B cell (primary cell): ENCODE data around the gene TFDP3. TPM values are rescaled to one million over a fixed set of nuclear protein-coding genes. Genes with fewer than 3 reads are reported as not detected.

Experiments used
- ATAC-seq: fragments of 200-7000 bp; cut with Tn5 transposase; one replicate; pipeline ENCODE4 v1.10.0; 2021; ENCODE audit warnings: low read depth, mild to moderate bottlenecking, moderate number of reproducible peaks, moderate library complexity
- CTCF ChIA-PET: fragments of 350-600 bp; sonication (Branson Sonifier 250); formaldehyde crosslinking; loops from one replicate; lab custom pipeline; 2021; ENCODE audit warnings: antibody characterized with exemption, inconsistent platforms; lab: Charles Lee
- POLR2A ChIA-PET: fragments of 350-600 bp; sonication (Branson Sonifier 250); formaldehyde crosslinking; loops from one replicate; lab custom pipeline; 2021; ENCODE audit warnings: antibody characterized with exemption; lab: Charles Lee
- DNase-seq: peaks from one replicate; pipeline ENCODE4 v3.0.0; 2013
- H2AFZ ChIP-seq: 2 replicates; pipeline ENCODE4 v1.6.1; 2012; ENCODE audit warnings: mild to moderate bottlenecking, low read depth, low read length; ENCODE audit not compliant: insufficient read depth, poor library complexity, severe bottlenecking
- H3K27ac ChIP-seq, 2 donors: 1 replicate in 1 of 2; 2 replicates in 1 of 2; pipeline ENCODE4 v1.5.1; 2012 to 2013; ENCODE audit warnings: low read length in 2 of 2, mild to moderate bottlenecking in 2 of 2, moderate library complexity in 1 of 2
- H3K27me3 ChIP-seq, 4 experiments: fragments of 200-600 bp in 1 of 4; sonication (generic) in 1 of 4; replicated peaks in 1 of 4; 1 replicate in 2 of 4; 2 replicates in 2 of 4; pipeline versions ENCODE4 v1.6.1 to v1.7.0; 2013 to 2016; ENCODE audit warnings: low read length in 3 of 4, mild to moderate bottlenecking in 2 of 4, mixed read lengths in 1 of 4, moderate library complexity in 1 of 4; ENCODE audit not compliant: insufficient read depth in 4 of 4, control insufficient read depth in 3 of 4; ENCODE audit errors: control extremely low read depth in 1 of 4
- H3K36me3 ChIP-seq, 2 experiments: replicated peaks in 1 of 2; 1 replicate in 1 of 2; 2 replicates in 1 of 2; pipeline versions ENCODE4 v1.6.1 to v1.7.1; 2013; ENCODE audit warnings: low read length in 1 of 2; ENCODE audit not compliant: insufficient read depth in 2 of 2, control insufficient read depth in 1 of 2; ENCODE audit errors: control extremely low read depth in 1 of 2, extremely low read depth in 1 of 2
- H3K4me1 ChIP-seq, 2 donors: fragments of 200-600 bp in 1 of 2; sonication (generic) in 1 of 2; 1 replicate in 1 of 2; 2 replicates in 1 of 2; pipeline versions ENCODE4 v1.5.1 to v1.6.1; 2013 to 2017; ENCODE audit warnings: low read length in 2 of 2; ENCODE audit not compliant: control insufficient read depth in 2 of 2, insufficient read depth in 2 of 2
- H3K4me2 ChIP-seq: replicated peaks from 2 replicates; pipeline ENCODE3; 2012; ENCODE audit warnings: mild to moderate bottlenecking, low read depth, low read length; ENCODE audit not compliant: poor library complexity, severe bottlenecking
- H3K4me3 ChIP-seq, 5 experiments: fragments of 200-600 bp in 1 of 5; sonication (generic) in 1 of 5; 1 replicate in 3 of 5; 2 replicates in 2 of 5; pipeline versions ENCODE4 v1.5.1 to v1.7.0; 2011 to 2016; ENCODE audit warnings: low read length in 4 of 5, mild to moderate bottlenecking in 4 of 5, low read depth in 2 of 5, control low read depth in 1 of 5, moderate library complexity in 1 of 5; ENCODE audit not compliant: insufficient read depth in 1 of 5; ENCODE audit errors: control extremely low read depth in 1 of 5, extremely low read depth in 1 of 5
- H3K79me2 ChIP-seq: fragments of 200-600 bp; sonication (generic); one replicate; pipeline ENCODE4 v1.6.0; 2016; ENCODE audit warnings: low read length; ENCODE audit not compliant: control insufficient read depth, insufficient read depth
- H3K9ac ChIP-seq: fragments of 200-600 bp; sonication (generic); 2 replicates; pipeline ENCODE4 v1.6.1; 2017; ENCODE audit warnings: mild to moderate bottlenecking, low read length, moderate library complexity
- H3K9me3 ChIP-seq, 3 donors: one replicate each; pipeline versions ENCODE4 v1.6.1 to v1.7.1; 2013; ENCODE audit warnings: low read length in 2 of 3; ENCODE audit not compliant: control insufficient read depth in 2 of 3, insufficient read depth in 1 of 3; ENCODE audit errors: control extremely low read depth in 1 of 3
- H4K20me1 ChIP-seq: 2 replicates; pipeline ENCODE4 v1.6.0; 2012; ENCODE audit warnings: mild to moderate bottlenecking, low read length; ENCODE audit not compliant: insufficient read depth, control insufficient read depth, poor library complexity, severe bottlenecking
- H3K27ac Mint-ChIP-seq: one replicate; pipeline ENCODE4 v1.8.0; 2021; ENCODE audit warnings: mixed read lengths
- H3K27me3 Mint-ChIP-seq: one replicate; pipeline ENCODE4 v1.8.0; 2021; ENCODE audit warnings: mixed read lengths
- H3K4me1 Mint-ChIP-seq: one replicate; pipeline ENCODE4 v1.8.0; 2021; ENCODE audit warnings: mixed read lengths
- H3K4me3 Mint-ChIP-seq: one replicate; pipeline ENCODE4 v1.8.0; 2021; ENCODE audit warnings: mixed read lengths
- H3K9me3 Mint-ChIP-seq: one replicate; pipeline ENCODE4 v1.8.0; 2022; ENCODE audit warnings: mixed read lengths; ENCODE audit not compliant: insufficient read depth
- EZH2 ChIP-seq: IDR thresholded peaks from 2 replicates; pipeline ENCODE4 v1.6.1; 2012; ENCODE audit warnings: borderline replicate concordance, low read depth, mild to moderate bottlenecking, moderate library complexity, low read length; ENCODE audit not compliant: insufficient read depth, poor library complexity, severe bottlenecking
- WGBS: methylation state at CpG from one replicate; pipeline ENCODE4 v1.1.5; 2013; ENCODE audit warnings: missing lambda C conversion rate; ENCODE audit not compliant: insufficient coverage; 5-methylcytosine and 5-hydroxymethylcytosine counted together
- intact Hi-C: fragments of 100-400 bp; cut with micrococcal nuclease; formaldehyde crosslinking; loops from one replicate; pipeline ENCODE4 v1.10.0; 2022
- polyA plus RNA-seq: library from polyadenylated mRNA; depleted of rRNA; stranded (reverse); fragments of >200 nt; gene quantifications from 2 replicates; pipeline ENCODE4 v1.2.3, GENCODE V29; 2012
- total RNA-seq, 2 donors: library from RNA; stranded (reverse); fragments of 120-200 nt in 1 of 2; gene quantifications; 1 replicate in 1 of 2; 2 replicates in 1 of 2; pipeline versions ENCODE4 v1.2.3 to v1.2.4, GENCODE V29; 2013 to 2022
- TF ChIP-seq, protein P1 (sequence below): fragments of 200-600 bp; IDR thresholded peaks from one replicate; pipeline ENCODE4 v1.8.0; 2022; ENCODE audit warnings: antibody characterized with exemption, mild to moderate bottlenecking

The TFDP3 gene
- total and polyA plus RNA-seq, 2 donors (not counting 1 experiment from before 2014, with no cell fraction given), result not detected

DNA sequence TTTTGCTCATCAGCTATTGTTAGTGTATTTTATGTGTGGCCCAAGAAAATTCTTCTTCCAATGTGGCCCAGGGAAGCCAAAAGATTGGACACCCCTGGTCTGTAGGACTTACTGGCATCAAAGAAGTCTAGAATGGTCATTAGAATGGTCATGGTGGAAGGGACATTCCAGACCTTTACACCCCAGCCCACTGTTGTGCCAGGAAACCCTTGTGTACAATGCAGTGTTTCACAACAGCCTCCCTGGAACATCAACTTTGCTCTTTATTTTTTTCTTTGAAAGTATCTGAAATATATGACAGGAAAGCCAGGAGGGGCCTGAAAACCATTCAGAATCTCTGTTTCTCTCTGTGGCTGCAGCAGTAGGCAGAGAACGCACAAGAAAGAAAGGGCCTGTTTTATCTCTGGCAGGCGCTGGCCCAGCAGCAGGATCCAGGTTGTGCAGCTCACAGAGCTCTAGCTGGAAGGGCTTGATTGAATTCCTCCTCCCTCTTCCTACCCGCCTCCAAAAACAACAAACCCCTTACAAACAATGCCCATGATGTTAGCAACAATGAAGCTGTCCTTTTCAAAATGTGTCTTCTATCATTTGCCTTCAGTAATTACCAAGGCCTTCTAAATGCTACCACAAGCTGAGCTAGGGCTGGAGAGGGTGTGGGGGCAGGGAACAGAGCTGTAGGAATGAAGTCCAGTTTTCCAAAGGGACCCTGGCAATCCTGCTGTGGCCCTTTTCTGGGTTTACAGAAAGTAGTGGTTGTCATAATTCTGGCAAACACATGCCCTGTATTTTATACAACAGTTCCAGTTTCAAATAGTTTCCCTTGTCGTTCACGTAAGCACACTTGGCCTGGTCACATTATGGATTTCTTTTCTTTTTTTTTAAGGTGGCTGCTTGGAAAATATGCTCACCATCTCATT is 32.3 kb upstream of the TFDP3 start:
- Mint-ChIP-seq H3K27ac (no peak overlapping the region), H3K4me3 (no peak overlapping the region), H3K27me3 (no peaks in the 10 kb centered on the region), H3K9me3 (peaks cover 4% of the 10 kb centered on the region), H3K4me1 (no peaks in the 10 kb centered on the region)
- ATAC-seq (no peak), DNase-seq (no peak)
- Histone ChIP-seq H3K79me2 (no peaks in the 10 kb centered on the region), H3K4me2 (no peak overlapping the region), H3K27ac (no peak overlapping the region), H3K36me3 (no peaks in the 10 kb centered on the region), H3K27me3 (no peaks in the 10 kb centered on the region), H3K9ac (no peak overlapping the region), H3K9me3 (peaks cover 0 to 4% (median 0%) of the 10 kb centered on the region in 3 donors), H4K20me1 (no peaks in the 10 kb centered on the region), H3K4me3 (no peak overlapping the region), H3K4me1 (no peaks in the 10 kb centered on the region), H2AFZ (no peak overlapping the region)
- WGBS, result no CpG with 5 or more reads among the region's 5 CpGs
- no peak for TF ChIP-seq EZH2
- TF ChIP-seq, protein P1, sequence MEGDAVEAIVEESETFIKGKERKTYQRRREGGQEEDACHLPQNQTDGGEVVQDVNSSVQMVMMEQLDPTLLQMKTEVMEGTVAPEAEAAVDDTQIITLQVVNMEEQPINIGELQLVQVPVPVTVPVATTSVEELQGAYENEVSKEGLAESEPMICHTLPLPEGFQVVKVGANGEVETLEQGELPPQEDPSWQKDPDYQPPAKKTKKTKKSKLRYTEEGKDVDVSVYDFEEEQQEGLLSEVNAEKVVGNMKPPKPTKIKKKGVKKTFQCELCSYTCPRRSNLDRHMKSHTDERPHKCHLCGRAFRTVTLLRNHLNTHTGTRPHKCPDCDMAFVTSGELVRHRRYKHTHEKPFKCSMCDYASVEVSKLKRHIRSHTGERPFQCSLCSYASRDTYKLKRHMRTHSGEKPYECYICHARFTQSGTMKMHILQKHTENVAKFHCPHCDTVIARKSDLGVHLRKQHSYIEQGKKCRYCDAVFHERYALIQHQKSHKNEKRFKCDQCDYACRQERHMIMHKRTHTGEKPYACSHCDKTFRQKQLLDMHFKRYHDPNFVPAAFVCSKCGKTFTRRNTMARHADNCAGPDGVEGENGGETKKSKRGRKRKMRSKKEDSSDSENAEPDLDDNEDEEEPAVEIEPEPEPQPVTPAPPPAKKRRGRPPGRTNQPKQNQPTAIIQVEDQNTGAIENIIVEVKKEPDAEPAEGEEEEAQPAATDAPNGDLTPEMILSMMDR, result no peak
- ChIA-PET POLR2A (no interaction called here), CTCF (no interaction called here)
- intact Hi-C loops, result no loop called here
